Calu3 (cell line): ENCODE results near the gene AHSA1. TPM values are rescaled to one million over a fixed set of nuclear protein-coding genes. Genes with fewer than 3 reads are reported as not detected.

ENCODE experiments used
- BruUV-seq: library from RNA; stranded (reverse); fragments of 400-500 nt; replicated peaks from 2 replicates; lab custom pipeline; 2021; lab: Mats Ljungman, UMichigan
- CTCF ChIA-PET: fragments of 300-600 bp; sonication (Branson Sonifier 250); formaldehyde crosslinking; loops from one replicate; lab custom pipeline; 2022; ENCODE audit warnings: antibody characterized with exemption; lab: Charles Lee
- DNase-seq: peaks from one replicate; pipeline ENCODE4 v3.0.0; 2022
- H3K27ac Mint-ChIP-seq: one replicate; pipeline ENCODE4 v1.8.0; 2022; ENCODE audit warnings: mixed read lengths; ENCODE audit not compliant: unreplicated experiment
- H3K27me3 Mint-ChIP-seq: one replicate; pipeline ENCODE4 v1.8.0; 2022; ENCODE audit warnings: mixed read lengths; ENCODE audit not compliant: unreplicated experiment
- H3K36me3 Mint-ChIP-seq: one replicate; pipeline ENCODE4 v1.8.0; 2022; ENCODE audit warnings: mild to moderate bottlenecking, moderate library complexity, mixed read lengths; ENCODE audit not compliant: insufficient read depth, unreplicated experiment
- H3K4me1 Mint-ChIP-seq: one replicate; pipeline ENCODE4 v1.8.0; 2022; ENCODE audit warnings: mild to moderate bottlenecking, low read depth, mixed read lengths; ENCODE audit not compliant: unreplicated experiment
- H3K4me3 Mint-ChIP-seq: one replicate; pipeline ENCODE4 v1.8.0; 2022; ENCODE audit warnings: mild to moderate bottlenecking, low read depth, moderate library complexity, mixed read lengths; ENCODE audit not compliant: unreplicated experiment
- H3K9me3 Mint-ChIP-seq: one replicate; pipeline ENCODE4 v1.8.0; 2022; ENCODE audit warnings: low read depth, mixed read lengths; ENCODE audit not compliant: unreplicated experiment
- CTCF ChIP-seq: fragments of 200-600 bp; IDR thresholded peaks from one replicate; pipeline ENCODE4 v1.8.0; 2022; ENCODE audit warnings: antibody characterized with exemption; ENCODE audit not compliant: unreplicated experiment
- intact Hi-C: fragments of 100-400 bp; cut with micrococcal nuclease; formaldehyde crosslinking; loops from one replicate; pipeline ENCODE4 v1.10.0; 2022; ENCODE audit not compliant: unreplicated experiment
- total RNA-seq: library from RNA; stranded (reverse); gene quantifications from 2 replicates; pipeline ENCODE4 v1.2.3, GENCODE V29; 2022

The AHSA1 gene
- total RNA-seq, 1 experiment from 2014 or later: 287 TPM

- intact Hi-C loops: no loop called here
- DNase-seq: no peak
- no TSS peak for BruUV-seq
- no peak for TF ChIP-seq CTCF
- no peaks in the 10 kb centered on the region for H3K9me3 Mint-ChIP-seq
- CTCF ChIA-PET: no interaction called here
- H3K27ac Mint-ChIP-seq: no peak overlapping the region
- H3K27me3 Mint-ChIP-seq: no peaks in the 10 kb centered on the region
- H3K4me1 Mint-ChIP-seq: no peaks in the 10 kb centered on the region
- peaks cover 27% of the 10 kb centered on the region for H3K36me3 Mint-ChIP-seq
- no peak overlapping the region for H3K4me3 Mint-ChIP-seq
Measured at GRCh38 chr14:77516126-77516525, 58.2 kb downstream of the AHSA1 start.

Other genes starting within 250 kb of the AHSA1 start
- not detected in 2 replicates for gene NGB, start 186.9 kb upstream of the AHSA1 start, total RNA-seq
- gene POMT2, start 137.2 kb upstream of the AHSA1 start, total RNA-seq: 21.7 and 22.9 TPM in 2 replicates
- gene GSTZ1, start 137.1 kb upstream of the AHSA1 start, total RNA-seq: 14.2 and 14.7 TPM in 2 replicates
- 9.4 and 10.4 TPM in 2 replicates for gene TMED8, start 81.0 kb upstream of the AHSA1 start, total RNA-seq
- gene SAMD15, start 80.7 kb upstream of the AHSA1 start, total RNA-seq: 0.52 and 1.1 TPM in 2 replicates
- gene NOXRED1, start 34.6 kb upstream of the AHSA1 start, total RNA-seq: 1.2 and 1.6 TPM in 2 replicates
- 19.3 and 19.4 TPM in 2 replicates for gene VIPAS39, start 492 bp upstream of the AHSA1 start, total RNA-seq
- not detected in 2 replicates for gene ISM2, start 40.7 kb downstream of the AHSA1 start, total RNA-seq
- 45.5 and 45.9 TPM in 2 replicates for gene SPTLC2, start 158.5 kb downstream of the AHSA1 start, total RNA-seq
- gene ALKBH1, start 249.9 kb downstream of the AHSA1 start, total RNA-seq: 12.8 and 16.7 TPM in 2 replicates